GM12892 (cell line): Measurements from ENCODE around the gene GRM4.

Experiments
- POLR2A ChIP-seq: IDR thresholded peaks from 2 replicates; pipeline ENCODE4 v1.6.1; 2011; ENCODE audit warnings: low read depth, low read length, control low read depth
- POLR2AphosphoS5 ChIP-seq: IDR thresholded peaks from 2 replicates; pipeline ENCODE4 v1.6.1; 2011; ENCODE audit warnings: low read depth, low read length, control low read depth

DNA sequence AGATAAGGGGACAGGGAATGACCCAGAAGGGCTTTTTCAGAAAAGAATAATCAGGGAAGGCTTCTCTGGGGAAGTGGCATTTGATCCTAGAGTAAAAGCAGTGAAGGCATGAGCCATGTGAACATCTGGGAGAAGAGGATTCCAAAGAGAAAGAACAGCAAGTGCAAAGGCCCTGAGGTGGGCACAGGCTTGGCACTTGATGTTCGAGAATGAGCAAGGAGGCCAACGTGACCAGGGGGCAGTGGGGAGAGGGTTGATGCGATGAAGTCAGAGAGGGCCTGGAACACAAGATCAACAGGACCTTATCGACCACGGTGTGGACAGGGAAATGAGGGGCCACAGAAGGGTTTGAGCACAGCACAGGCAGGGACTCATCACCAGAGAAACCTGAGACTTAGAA lies 5.8 kb downstream of the GRM4 start:
- TF ChIP-seq POLR2A (no peak), POLR2AphosphoS5 (no peak)
